Activated CD8-positive, alpha-beta memory T cell treated with anti-CD3 and anti-CD28 coated beads, Interleukin-2, amount 10 ng/mL, durations not matched to agents 7 days and 5 days (primary cell): Measurements from ENCODE around the gene DAO. TPM values are rescaled to one million over a fixed set of nuclear protein-coding genes. Genes with fewer than 3 reads are reported as not detected.

ENCODE experiments used
- ATAC-seq: fragments of 150-1000 bp; cut with Tn5 transposase; one replicate; pipeline ENCODE4 v1.10.0; 2021; ENCODE audit warnings: moderate library complexity
- CTCF ChIA-PET: fragments of 350-600 bp; sonication (Branson Sonifier 250); formaldehyde crosslinking; loops from one replicate; lab custom pipeline; 2021; ENCODE audit warnings: antibody characterized with exemption; lab: Charles Lee
- DNase-seq: peaks from one replicate; pipeline ENCODE4 v3.0.0-alpha.2; 2020
- H3K27ac Mint-ChIP-seq: one replicate; pipeline ENCODE4 v1.8.0; 2021; ENCODE audit warnings: mild to moderate bottlenecking, mixed read lengths
- H3K27me3 Mint-ChIP-seq: one replicate; pipeline ENCODE4 v1.8.0; 2021; ENCODE audit warnings: mixed read lengths
- H3K36me3 Mint-ChIP-seq: one replicate; pipeline ENCODE4 v1.8.0; 2021; ENCODE audit warnings: mild to moderate bottlenecking, mixed read lengths
- H3K4me1 Mint-ChIP-seq: one replicate; pipeline ENCODE4 v1.8.0; 2021; ENCODE audit warnings: mixed read lengths
- H3K4me3 Mint-ChIP-seq: one replicate; pipeline ENCODE4 v1.8.0; 2021; ENCODE audit warnings: mild to moderate bottlenecking, moderate library complexity, mixed read lengths
- H3K9me3 Mint-ChIP-seq: one replicate; pipeline ENCODE4 v1.8.0; 2022; ENCODE audit warnings: low read depth, mixed read lengths
- total RNA-seq, 2 experiments: library from RNA; stranded (reverse); gene quantifications; one replicate each; pipeline ENCODE4 v1.2.3, GENCODE V29; 2021

Gene DAO
- total RNA-seq, 2 experiments from 2014 or later = not detected

GRCh38 chr12:108890208-108890607 lies 10.3 kb downstream of the DAO start:
- CTCF ChIA-PET = interaction anchor here (1.4 kb wide), 1 partner anchor 28 kb away, joined by 3 read pairs; no protein-coding TSS in a partner anchor
- peaks cover 1% of the 10 kb centered on the region for H3K9me3 Mint-ChIP-seq
- peak; percentile 47 for DNase-seq
- no peaks in the 10 kb centered on the region for H3K36me3 Mint-ChIP-seq
- peaks cover 6% of the 10 kb centered on the region for H3K27me3 Mint-ChIP-seq
- no peak overlapping the region for H3K27ac Mint-ChIP-seq
- no peaks in the 10 kb centered on the region for H3K4me1 Mint-ChIP-seq
- no peak overlapping the region for H3K4me3 Mint-ChIP-seq
- ATAC-seq = no peak

DNA sequence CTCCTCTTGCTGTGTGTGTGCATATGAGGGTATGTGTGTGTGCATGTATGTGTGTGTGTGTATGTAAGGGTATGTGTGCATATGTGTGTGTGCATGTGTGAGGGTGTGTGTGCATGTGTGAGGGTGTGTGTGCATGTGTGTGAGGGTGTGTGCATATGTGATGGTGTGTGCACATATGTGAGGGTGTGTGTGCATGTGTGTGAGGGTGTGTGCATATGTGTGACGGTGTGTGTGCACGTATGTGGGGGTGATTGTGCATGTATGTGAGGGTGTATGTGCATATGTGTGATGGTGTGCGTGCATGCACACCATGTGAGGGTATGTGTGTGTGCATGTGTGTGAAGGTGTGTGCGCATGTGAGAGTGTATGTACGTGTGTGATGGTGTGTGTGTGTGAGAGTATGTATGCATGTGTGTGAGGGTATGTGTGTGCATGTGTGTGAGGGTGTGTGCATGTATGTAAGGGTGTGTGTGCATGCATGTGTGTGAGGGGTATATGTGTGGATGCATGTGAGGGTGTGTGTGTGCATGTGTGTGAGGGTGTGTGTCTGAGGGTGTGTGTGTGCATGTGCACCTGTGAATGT lies 15.4 kb downstream of the DAO start:
- Mint-ChIP-seq H3K36me3 (no peaks in the 10 kb centered on the region), H3K27me3 (peaks cover 6% of the 10 kb centered on the region), H3K27ac (no peak overlapping the region), H3K4me3 (no peak overlapping the region), H3K9me3 (peaks cover 5% of the 10 kb centered on the region), H3K4me1 (no peaks in the 10 kb centered on the region)
- ATAC-seq (no peak), DNase-seq (no peak)
- CTCF ChIA-PET = no interaction called here

- no peaks in the 10 kb centered on the region for H3K36me3 Mint-ChIP-seq
- no peak overlapping the region for H3K4me3 Mint-ChIP-seq
- no peak overlapping the region for H3K27ac Mint-ChIP-seq
- ATAC-seq = no peak
- no peaks in the 10 kb centered on the region for H3K4me1 Mint-ChIP-seq
- DNase-seq = no peak
- peaks cover 10% of the 10 kb centered on the region for H3K27me3 Mint-ChIP-seq
- H3K9me3 Mint-ChIP-seq = peaks cover 5% of the 10 kb centered on the region
- CTCF ChIA-PET = no interaction called here
Measured at GRCh38 chr12:108896336-108896735, 16.4 kb downstream of the DAO start.

DNA sequence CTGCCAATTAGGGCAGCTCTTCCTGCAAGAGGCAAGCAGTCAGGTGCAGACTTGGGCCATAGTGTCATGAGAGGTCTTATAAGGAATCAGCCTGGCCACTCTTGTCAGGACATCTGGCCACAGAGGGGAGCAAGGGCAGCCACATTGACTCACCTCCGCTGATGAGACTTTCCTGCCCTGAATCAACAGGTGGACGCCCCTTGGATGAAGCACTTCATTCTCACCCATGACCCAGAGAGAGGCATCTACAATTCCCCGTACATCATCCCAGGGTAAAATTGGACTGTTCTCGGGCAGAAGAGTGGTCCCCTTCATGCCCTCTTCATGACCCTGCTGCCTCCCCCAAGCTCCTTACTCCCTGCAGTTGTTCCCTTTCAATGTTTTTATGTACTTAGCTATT lies 16.9 kb downstream of the DAO start:
- ATAC-seq (no peak), DNase-seq (no peak)
- Mint-ChIP-seq H3K27ac (no peak overlapping the region), H3K36me3 (no peaks in the 10 kb centered on the region), H3K9me3 (peaks cover 5% of the 10 kb centered on the region), H3K4me3 (no peak overlapping the region), H3K27me3 (peaks cover 10% of the 10 kb centered on the region), H3K4me1 (no peaks in the 10 kb centered on the region)
- CTCF ChIA-PET = interaction anchor here (1.2 kb wide), 1 partner anchor 63 kb away, joined by 3 read pairs; no protein-coding TSS in a partner anchor

GRCh38 chr12:108899145-108899544 lies 19.3 kb downstream of the DAO start:
- Mint-ChIP-seq H3K27me3 (peaks cover 11% of the 10 kb centered on the region), H3K27ac (no peak overlapping the region), H3K36me3 (no peaks in the 10 kb centered on the region), H3K4me3 (no peak overlapping the region), H3K9me3 (peaks cover 5% of the 10 kb centered on the region), H3K4me1 (no peaks in the 10 kb centered on the region)
- CTCF ChIA-PET = no interaction called here
- no peak for ATAC-seq
- no peak for DNase-seq

GRCh38 chr12:108905725-108906124 lies 25.8 kb downstream of the DAO start:
- Mint-ChIP-seq H3K4me1 (no peaks in the 10 kb centered on the region), H3K36me3 (no peaks in the 10 kb centered on the region), H3K27ac (no peak overlapping the region), H3K4me3 (no peak overlapping the region), H3K27me3 (peaks cover 17% of the 10 kb centered on the region), H3K9me3 (no peaks in the 10 kb centered on the region)
- no peak for DNase-seq
- CTCF ChIA-PET = no interaction called here
- no peak for ATAC-seq

- no peak overlapping the region for H3K27ac Mint-ChIP-seq
Measured at GRCh38 chr12:108906971-108907370, 27.1 kb downstream of the DAO start.

DNA sequence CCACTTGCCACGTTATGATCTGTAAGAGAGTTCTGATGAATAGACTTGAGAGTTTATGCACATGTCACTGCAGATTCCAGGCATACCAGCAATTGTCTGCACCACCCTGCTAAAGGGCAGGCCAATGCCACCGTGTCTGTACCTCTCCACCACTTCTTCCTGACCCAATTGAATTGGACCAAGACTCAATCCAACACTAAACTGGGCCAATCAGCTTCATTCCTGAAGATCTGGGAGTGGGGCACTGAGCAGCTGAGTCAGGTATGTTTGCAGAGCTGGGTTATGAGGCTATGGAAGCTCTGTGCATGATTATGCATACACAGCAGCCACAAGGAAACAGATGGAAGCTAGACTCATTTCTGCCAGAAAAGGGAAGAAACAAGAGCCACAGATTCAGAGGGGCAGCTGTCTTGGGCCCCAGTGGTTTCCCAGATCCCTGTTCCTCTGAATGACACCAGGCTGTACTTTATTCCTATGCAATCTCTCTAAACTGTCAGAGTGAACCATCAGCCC lies 28.0 kb downstream of the DAO start:
- H3K4me3 Mint-ChIP-seq = no peak overlapping the region

More at GRCh38 chr12:108906971-108907370, 27.1 kb downstream of the DAO start:
- peaks cover 15% of the 10 kb centered on the region for H3K27me3 Mint-ChIP-seq
- no peaks in the 10 kb centered on the region for H3K36me3 Mint-ChIP-seq
- no peaks in the 10 kb centered on the region for H3K9me3 Mint-ChIP-seq
- DNase-seq = no peak
- ATAC-seq = no peak
- CTCF ChIA-PET = interaction anchor here (0.6 kb wide), 1 partner anchor 472 kb away, joined by 5 read pairs; no protein-coding TSS in a partner anchor
- H3K4me1 Mint-ChIP-seq = no peaks in the 10 kb centered on the region
- no peak overlapping the region for H3K4me3 Mint-ChIP-seq

GRCh38 chr12:108910336-108910735 lies 30.4 kb downstream of the DAO start:
- ATAC-seq = no peak
- CTCF ChIA-PET = interaction anchor here (0.9 kb wide), 1 partner anchor 40 kb away, joined by 3 read pairs; no protein-coding TSS in a partner anchor

More for the DNA sequence above, 28.0 kb downstream of the DAO start:
- no peaks in the 10 kb centered on the region for H3K4me1 Mint-ChIP-seq
- CTCF ChIA-PET = no interaction called here
- peaks cover 15% of the 10 kb centered on the region for H3K27me3 Mint-ChIP-seq
- H3K27ac Mint-ChIP-seq = no peak overlapping the region
- no peak for ATAC-seq
- no peaks in the 10 kb centered on the region for H3K36me3 Mint-ChIP-seq
- no peaks in the 10 kb centered on the region for H3K9me3 Mint-ChIP-seq
- DNase-seq = no peak

DNA sequence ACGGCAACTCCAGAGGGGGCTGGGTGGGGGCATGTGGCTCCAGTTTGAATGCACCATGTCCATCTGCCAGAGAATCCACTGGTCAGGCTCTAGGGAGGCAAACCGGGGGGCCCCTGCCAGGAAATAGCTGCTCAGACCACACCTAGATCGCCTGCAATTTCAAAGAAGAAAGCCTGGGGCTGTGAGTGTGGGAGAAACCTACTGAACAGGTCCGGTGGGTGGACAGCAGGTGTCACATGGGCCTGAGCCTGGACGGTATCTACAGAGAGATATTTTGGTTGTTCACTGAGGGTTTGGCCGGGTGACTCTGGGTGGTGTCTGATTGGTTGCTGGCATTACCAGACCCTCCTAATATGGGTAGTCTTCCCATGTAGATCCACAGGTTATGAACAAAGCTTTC lies 32.0 kb downstream of the DAO start:
- CTCF ChIA-PET = no interaction called here
- Mint-ChIP-seq H3K27ac (no peak overlapping the region), H3K4me1 (no peaks in the 10 kb centered on the region), H3K36me3 (no peaks in the 10 kb centered on the region), H3K27me3 (peaks cover 10% of the 10 kb centered on the region), H3K4me3 (no peak overlapping the region), H3K9me3 (no peaks in the 10 kb centered on the region)
- ATAC-seq (no peak), DNase-seq (no peak)

More at GRCh38 chr12:108910336-108910735, 30.4 kb downstream of the DAO start:
- Mint-ChIP-seq H3K27me3 (peaks cover 19% of the 10 kb centered on the region), H3K36me3 (no peaks in the 10 kb centered on the region), H3K4me1 (no peaks in the 10 kb centered on the region), H3K4me3 (no peak overlapping the region), H3K9me3 (no peaks in the 10 kb centered on the region), H3K27ac (no peak overlapping the region)
- no peak for DNase-seq

DNA sequence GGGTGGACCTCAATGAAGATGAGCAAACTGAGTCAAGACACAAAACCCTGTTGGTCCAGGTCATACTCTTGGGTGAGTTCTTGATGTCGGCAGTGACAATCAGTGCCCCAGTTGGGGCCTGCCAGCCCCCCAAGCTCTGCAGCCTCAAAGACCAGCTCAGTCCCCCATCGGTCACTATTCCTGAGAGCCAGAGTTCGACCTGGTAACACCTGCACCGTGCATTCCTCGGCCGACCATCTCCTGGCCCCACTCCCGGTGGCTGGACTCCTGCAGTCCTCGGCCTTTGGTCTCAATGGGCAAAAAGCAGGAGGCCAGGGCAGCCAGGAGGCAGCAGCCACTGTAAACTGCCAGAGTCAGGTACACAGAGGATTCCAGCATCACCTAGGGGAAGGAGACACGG lies 32.5 kb downstream of the DAO start:
- Mint-ChIP-seq H3K4me3 (no peak overlapping the region), H3K9me3 (no peaks in the 10 kb centered on the region), H3K4me1 (no peaks in the 10 kb centered on the region), H3K27ac (no peak overlapping the region), H3K36me3 (no peaks in the 10 kb centered on the region), H3K27me3 (peaks cover 7% of the 10 kb centered on the region)
- CTCF ChIA-PET = interaction anchor here (2.1 kb wide), 1 partner anchor 39 kb away, joined by 5 read pairs; no protein-coding TSS in a partner anchor
- ATAC-seq (no peak), DNase-seq (no peak)

GRCh38 chr12:108914121-108914531 lies 34.2 kb downstream of the DAO start:
- Mint-ChIP-seq H3K27ac (no peak overlapping the region), H3K27me3 (peaks cover 7% of the 10 kb centered on the region), H3K36me3 (no peaks in the 10 kb centered on the region), H3K4me1 (no peaks in the 10 kb centered on the region), H3K4me3 (no peak overlapping the region), H3K9me3 (no peaks in the 10 kb centered on the region)
- ATAC-seq (no peak), DNase-seq (no peak)
- CTCF ChIA-PET = interaction anchor here (2.1 kb wide), 1 partner anchor 37 kb away, joined by 5 read pairs; no protein-coding TSS in a partner anchor

- no peak for DNase-seq
Measured at GRCh38 chr12:108915632-108916133, 35.8 kb downstream of the DAO start.

GRCh38 chr12:108916336-108916735 lies 36.4 kb downstream of the DAO start:
- DNase-seq (no peak), ATAC-seq (no peak)
- Mint-ChIP-seq H3K4me3 (no peak overlapping the region), H3K27me3 (peaks cover 11% of the 10 kb centered on the region), H3K4me1 (no peaks in the 10 kb centered on the region), H3K9me3 (no peaks in the 10 kb centered on the region), H3K27ac (no peak overlapping the region), H3K36me3 (no peaks in the 10 kb centered on the region)
- CTCF ChIA-PET = no interaction called here

More at GRCh38 chr12:108915632-108916133, 35.8 kb downstream of the DAO start:
- Mint-ChIP-seq H3K9me3 (no peaks in the 10 kb centered on the region), H3K4me3 (no peak overlapping the region), H3K27me3 (peaks cover 7% of the 10 kb centered on the region), H3K4me1 (no peaks in the 10 kb centered on the region), H3K27ac (no peak overlapping the region), H3K36me3 (no peaks in the 10 kb centered on the region)
- CTCF ChIA-PET = no interaction called here
- ATAC-seq = no peak
